Neural progenitor cell (in vitro differentiated cells): ENCODE measurements around the gene FYB1. TPM values are rescaled to one million over a fixed set of nuclear protein-coding genes. Genes with fewer than 3 reads are reported as not detected.

Experiments used
- DNase-seq: peaks from one replicate; pipeline ENCODE4 v3.0.0-alpha.2; 2016; ENCODE audit warnings: low spot score
- H2AFZ ChIP-seq: fragments of 200-600 bp; sonication (generic); replicated peaks from 2 replicates; pipeline ENCODE4 v1.6.1; 2016; ENCODE audit warnings: antibody characterized with exemption
- H3F3A ChIP-seq: fragments of 200-600 bp; sonication (generic); 2 replicates; pipeline ENCODE4 v1.6.1; 2016; ENCODE audit warnings: antibody characterized with exemption, low read depth
- H3K27ac ChIP-seq: fragments of 200-600 bp; sonication (generic); 2 replicates; pipeline ENCODE4 v1.5.1; 2016; ENCODE audit warnings: mild to moderate bottlenecking
- H3K27me3 ChIP-seq: fragments of 200-600 bp; sonication (generic); 2 replicates; pipeline ENCODE4 v1.6.1; 2016; ENCODE audit warnings: mild to moderate bottlenecking, moderate library complexity
- H3K36me3 ChIP-seq: fragments of 200-600 bp; sonication (generic); 2 replicates; pipeline ENCODE4 v1.5.1; 2016
- H3K4me1 ChIP-seq: fragments of 200-600 bp; sonication (generic); 2 replicates; pipeline ENCODE4 v1.6.1; 2016; ENCODE audit warnings: mixed run types
- H3K4me2 ChIP-seq: fragments of 200-600 bp; sonication (generic); 2 replicates; pipeline ENCODE4 v1.6.1; 2016
- H3K4me3 ChIP-seq: fragments of 200-600 bp; sonication (generic); 2 replicates; pipeline ENCODE4 v1.5.1; 2016
- H3K79me2 ChIP-seq: fragments of 200-600 bp; sonication (generic); 2 replicates; pipeline ENCODE4 v1.6.1; 2016; ENCODE audit warnings: low read depth
- H3K9ac ChIP-seq: fragments of 200-600 bp; sonication (generic); 2 replicates; pipeline ENCODE4 v1.6.1; 2016
- H3K9me3 ChIP-seq: fragments of 200-600 bp; sonication (generic); 2 replicates; pipeline ENCODE4 v1.5.1; 2016; ENCODE audit warnings: low read depth
- H4K20me1 ChIP-seq: fragments of 200-600 bp; sonication (generic); 2 replicates; pipeline ENCODE4 v1.6.1; 2016; ENCODE audit warnings: low read depth
- H3K27ac Mint-ChIP-seq: 3 replicates; pipeline ENCODE4 v1.8.0; 2021; ENCODE audit warnings: mixed read lengths
- H3K27me3 Mint-ChIP-seq: 2 replicates; pipeline ENCODE4 v1.8.0; 2022; ENCODE audit warnings: low read depth, mild to moderate bottlenecking, inconsistent platforms, moderate library complexity, mixed read lengths; ENCODE audit not compliant: insufficient read depth
- H3K36me3 Mint-ChIP-seq: 3 replicates; pipeline ENCODE4 v1.8.0; 2021; ENCODE audit warnings: mixed read lengths
- H3K4me1 Mint-ChIP-seq: 3 replicates; pipeline ENCODE4 v1.8.0; 2021; ENCODE audit warnings: mixed read lengths
- H3K4me3 Mint-ChIP-seq: 3 replicates; pipeline ENCODE4 v1.8.0; 2021; ENCODE audit warnings: mild to moderate bottlenecking, moderate library complexity, mixed read lengths
- H3K9me3 Mint-ChIP-seq: 3 replicates; pipeline ENCODE4 v1.8.0; 2020; ENCODE audit warnings: mixed read lengths
- EZH2 ChIP-seq: fragments of 200-600 bp; sonication (generic); IDR thresholded peaks from 2 replicates; pipeline ENCODE4 v1.6.1; 2017; ENCODE audit warnings: antibody characterized with exemption, mild to moderate bottlenecking, moderate library complexity
- EZH2phosphoT487 ChIP-seq: fragments of 200-600 bp; sonication (generic); IDR thresholded peaks from 2 replicates; pipeline ENCODE4 v1.6.1; 2017; ENCODE audit warnings: antibody characterized with exemption
- total RNA-seq: library from RNA; depleted of rRNA; stranded (reverse); fragments of >200 nt; gene quantifications from 2 replicates; pipeline ENCODE4 v1.2.3, GENCODE V29; 2015; ENCODE audit warnings: low replicate concordance
- TF ChIP-seq, protein P1 (sequence below): fragments of 200-600 bp; sonication (generic); IDR thresholded peaks from 2 replicates; pipeline ENCODE4 v1.5.1; 2017; ENCODE audit warnings: antibody characterized with exemption, mild to moderate bottlenecking

FYB1 gene
- total RNA-seq, 1 donor from 2014 or later: not detected

DNA sequence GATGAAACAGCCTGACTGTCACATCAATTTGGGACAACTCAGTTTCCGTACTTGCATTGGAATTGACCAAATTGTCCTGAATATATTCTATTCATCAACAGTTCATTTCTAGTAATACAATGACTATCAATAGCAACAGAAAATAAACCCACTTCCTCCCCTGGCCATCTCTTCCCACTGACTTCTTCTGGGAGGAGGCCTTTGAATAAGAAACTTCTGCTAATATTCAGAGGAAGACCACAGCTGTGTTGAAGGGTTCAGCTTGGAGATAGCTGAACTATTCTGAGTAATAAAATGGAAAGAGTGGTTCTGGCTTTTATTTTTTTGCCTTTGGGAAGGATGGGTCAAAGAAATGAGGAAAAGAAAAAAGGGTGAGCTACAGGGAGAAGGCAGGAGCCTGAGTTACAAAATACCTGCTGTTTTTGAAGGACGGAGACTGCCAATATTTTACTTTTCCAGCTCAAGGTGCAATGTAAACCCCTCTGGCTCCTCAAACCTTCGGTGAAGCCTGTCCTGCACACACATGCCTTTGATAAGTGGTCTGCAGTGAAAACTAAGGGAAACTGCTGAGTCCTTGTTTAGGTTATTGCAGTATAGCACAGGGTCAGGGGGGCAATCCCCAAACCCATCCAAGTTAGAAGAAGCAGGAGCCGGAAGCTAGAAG, 29.9 kb downstream of the FYB1 start:
- Histone ChIP-seq H3K4me1 (no peaks in the 10 kb centered on the region), H3K4me2 (no peak overlapping the region), H3F3A (no peaks in the 10 kb centered on the region), H3K9me3 (no peaks in the 10 kb centered on the region), H3K9ac (no peak overlapping the region), H3K4me3 (no peak overlapping the region), H3K27me3 (no peaks in the 10 kb centered on the region), H2AFZ (no peak overlapping the region), H3K79me2 (no peaks in the 10 kb centered on the region), H3K27ac (no peak overlapping the region), H3K36me3 (no peaks in the 10 kb centered on the region), H4K20me1 (no peaks in the 10 kb centered on the region)
- peaks cover 2% of the 10 kb centered on the region for H3K27me3 Mint-ChIP-seq
- no peak for TF ChIP-seq EZH2
- TF ChIP-seq, protein P1, sequence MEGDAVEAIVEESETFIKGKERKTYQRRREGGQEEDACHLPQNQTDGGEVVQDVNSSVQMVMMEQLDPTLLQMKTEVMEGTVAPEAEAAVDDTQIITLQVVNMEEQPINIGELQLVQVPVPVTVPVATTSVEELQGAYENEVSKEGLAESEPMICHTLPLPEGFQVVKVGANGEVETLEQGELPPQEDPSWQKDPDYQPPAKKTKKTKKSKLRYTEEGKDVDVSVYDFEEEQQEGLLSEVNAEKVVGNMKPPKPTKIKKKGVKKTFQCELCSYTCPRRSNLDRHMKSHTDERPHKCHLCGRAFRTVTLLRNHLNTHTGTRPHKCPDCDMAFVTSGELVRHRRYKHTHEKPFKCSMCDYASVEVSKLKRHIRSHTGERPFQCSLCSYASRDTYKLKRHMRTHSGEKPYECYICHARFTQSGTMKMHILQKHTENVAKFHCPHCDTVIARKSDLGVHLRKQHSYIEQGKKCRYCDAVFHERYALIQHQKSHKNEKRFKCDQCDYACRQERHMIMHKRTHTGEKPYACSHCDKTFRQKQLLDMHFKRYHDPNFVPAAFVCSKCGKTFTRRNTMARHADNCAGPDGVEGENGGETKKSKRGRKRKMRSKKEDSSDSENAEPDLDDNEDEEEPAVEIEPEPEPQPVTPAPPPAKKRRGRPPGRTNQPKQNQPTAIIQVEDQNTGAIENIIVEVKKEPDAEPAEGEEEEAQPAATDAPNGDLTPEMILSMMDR: no peak
- TF ChIP-seq EZH2phosphoT487: no peak
- no peak for DNase-seq
- no peak overlapping the region for H3K27ac Mint-ChIP-seq
- H3K4me1 Mint-ChIP-seq: no peaks in the 10 kb centered on the region
- no peaks in the 10 kb centered on the region for H3K9me3 Mint-ChIP-seq
- no peaks in the 10 kb centered on the region for H3K36me3 Mint-ChIP-seq
- no peak overlapping the region for H3K4me3 Mint-ChIP-seq

- Histone ChIP-seq H3K27me3 (no peaks in the 10 kb centered on the region), H2AFZ (no peak overlapping the region), H3K4me3 (no peak overlapping the region), H3K79me2 (no peaks in the 10 kb centered on the region), H3K27ac (no peak overlapping the region), H3K9me3 (no peaks in the 10 kb centered on the region), H4K20me1 (no peaks in the 10 kb centered on the region), H3K4me2 (no peak overlapping the region), H3F3A (no peaks in the 10 kb centered on the region), H3K4me1 (no peaks in the 10 kb centered on the region), H3K36me3 (no peaks in the 10 kb centered on the region), H3K9ac (no peak overlapping the region)
- DNase-seq: no peak
- no peaks in the 10 kb centered on the region for H3K36me3 Mint-ChIP-seq
- no peak overlapping the region for H3K27ac Mint-ChIP-seq
- peaks cover 2% of the 10 kb centered on the region for H3K27me3 Mint-ChIP-seq
- H3K4me3 Mint-ChIP-seq: no peak overlapping the region
- H3K9me3 Mint-ChIP-seq: no peaks in the 10 kb centered on the region
- no peaks in the 10 kb centered on the region for H3K4me1 Mint-ChIP-seq
- TF ChIP-seq EZH2phosphoT487 (no peak), EZH2 (no peak)
- TF ChIP-seq, protein P1: no peak
Measured at GRCh38 chr5:39187831-39188731, 31.3 kb downstream of the FYB1 start.

DNA sequence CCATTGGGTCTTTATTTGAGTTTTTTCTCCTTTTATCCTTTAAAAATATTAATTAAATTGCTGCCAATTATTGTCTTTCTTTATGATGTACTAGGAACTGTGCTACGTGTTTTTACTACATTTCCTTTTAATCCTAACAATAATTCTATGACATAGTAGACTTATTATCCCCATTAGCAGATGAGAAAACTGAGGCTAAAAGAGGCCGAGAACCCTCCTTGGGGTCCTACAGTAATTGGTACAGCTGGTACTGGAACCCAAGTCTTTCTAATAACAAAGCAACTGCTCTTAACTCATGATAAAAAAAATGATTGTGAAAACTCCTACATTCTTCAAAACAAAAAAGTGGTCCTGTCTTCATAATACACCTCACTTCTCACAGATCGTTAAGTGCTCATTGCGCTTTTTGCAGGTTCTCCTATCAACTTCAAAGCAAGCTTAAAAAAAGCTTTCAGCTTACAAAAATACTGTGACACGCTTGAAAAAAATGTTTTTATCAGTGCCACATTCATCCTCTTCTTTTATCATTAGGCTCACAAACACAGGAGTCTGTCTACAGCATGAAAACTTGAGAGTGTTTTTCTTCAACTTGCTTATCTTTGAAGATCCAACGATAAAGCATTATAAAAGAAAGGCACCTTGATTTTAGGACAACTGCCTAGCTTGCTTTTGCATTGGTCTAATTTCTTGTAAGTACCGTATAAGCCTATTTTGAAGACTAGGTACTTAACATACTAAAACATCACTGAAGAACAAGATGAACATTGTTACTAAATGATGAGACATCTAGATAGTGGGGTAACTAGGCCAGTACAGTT, 32.4 kb downstream of the FYB1 start:
- no peaks in the 10 kb centered on the region for H4K20me1 ChIP-seq
- no peaks in the 10 kb centered on the region for H3K9me3 ChIP-seq
- no peaks in the 10 kb centered on the region for H3K79me2 ChIP-seq
- no peak overlapping the region for H2AFZ ChIP-seq
- Mint-ChIP-seq H3K4me3 (no peak overlapping the region), H3K4me1 (no peaks in the 10 kb centered on the region), H3K27me3 (peaks cover 2% of the 10 kb centered on the region), H3K9me3 (no peaks in the 10 kb centered on the region), H3K36me3 (no peaks in the 10 kb centered on the region), H3K27ac (no peak overlapping the region)
- no peak overlapping the region for H3K27ac ChIP-seq
- no peak overlapping the region for H3K4me3 ChIP-seq
- no peaks in the 10 kb centered on the region for H3K36me3 ChIP-seq
- no peaks in the 10 kb centered on the region for H3K4me1 ChIP-seq
- DNase-seq: no peak
- no peaks in the 10 kb centered on the region for H3K27me3 ChIP-seq
- H3K9ac ChIP-seq: no peak overlapping the region
- no peaks in the 10 kb centered on the region for H3F3A ChIP-seq
- no peak overlapping the region for H3K4me2 ChIP-seq
- TF ChIP-seq EZH2phosphoT487: no peak
- no peak for TF ChIP-seq EZH2
- TF ChIP-seq, protein P1: no peak
